ENCODE results near the gene FUT7. TPM values are rescaled to one million over a fixed set of nuclear protein-coding genes. Genes with fewer than 3 reads are reported as not detected.

FUT7 gene
- total RNA-seq, 1 experiment from 2014 or later, result not detected

GRCh38 chr9:137001857-137002645 is 29.8 kb downstream of the FUT7 start:
- no peaks in the 10 kb centered on the region for H3K4me1 ChIP-seq (ENCODE audit: insufficient read depth, low read length, poor library complexity, severe bottlenecking)
- ChIA-PET CTCF (interaction anchor here (1.2 kb wide), 1 partner anchor 34 kb away, joined by 3 read pairs; no protein-coding TSS in a partner anchor), POLR2A (ENCODE audit: low non-redundant PET) (no interaction called here)
- BruUV-seq (replicated peaks), result no TSS peak
- no peaks in the 10 kb centered on the region for H3K36me3 ChIP-seq (ENCODE audit: insufficient read depth, low read length, poor library complexity, severe bottlenecking)
- no peak overlapping the region for H3K27ac ChIP-seq (ENCODE audit: low read depth, low read length, poor library complexity, severe bottlenecking)
- no peaks in the 10 kb centered on the region for H3K27me3 ChIP-seq (replicated peaks; ENCODE audit: insufficient read depth, low read depth, low read length, poor library complexity)
- no peak for TF ChIP-seq EZH2 (IDR thresholded peaks at IDR 0.05; ENCODE audit: borderline replicate concordance, low read depth, low read length, poor library complexity, severe bottlenecking)
- no peaks in the 10 kb centered on the region for H3K9me3 ChIP-seq (ENCODE audit: low read depth, low read length, poor library complexity, severe bottlenecking)
- no peak for DNase-seq (ENCODE audit: low spot score)
- intact Hi-C loops (cut with micrococcal nuclease; ENCODE audit: unreplicated experiment), result no loop called here
- H3K4me3 ChIP-seq (ENCODE audit: low read depth, low read length, poor library complexity, severe bottlenecking), result no peak overlapping the region

GRCh38 chr9:137000177-137000930 is 31.5 kb downstream of the FUT7 start:
- DNase-seq (ENCODE audit: low spot score), result no peak
- H3K36me3 ChIP-seq (ENCODE audit: insufficient read depth, low read length, poor library complexity, severe bottlenecking), result no peaks in the 10 kb centered on the region

GRCh38 chr9:136997830-136998234 is 34.1 kb downstream of the FUT7 start:
- ChIA-PET POLR2A (ENCODE audit: low non-redundant PET) (no interaction called here), CTCF (no interaction called here)
- intact Hi-C loops (cut with micrococcal nuclease; ENCODE audit: unreplicated experiment), result no loop called here

More at GRCh38 chr9:137000177-137000930, 31.5 kb downstream of the FUT7 start:
- BruUV-seq (replicated peaks), result no TSS peak
- no peak overlapping the region for H3K4me3 ChIP-seq (ENCODE audit: low read depth, low read length, poor library complexity, severe bottlenecking)
- POLR2A ChIA-PET (ENCODE audit: low non-redundant PET), result no interaction called here
- no peaks in the 10 kb centered on the region for H3K9me3 ChIP-seq (ENCODE audit: low read depth, low read length, poor library complexity, severe bottlenecking)
- CTCF ChIA-PET, result no interaction called here
- H3K27ac ChIP-seq (ENCODE audit: low read depth, low read length, poor library complexity, severe bottlenecking), result no peak overlapping the region
- TF ChIP-seq CTCF (conservative IDR thresholded peaks at IDR 0.05; ENCODE audit: low read depth, low read length), result no peak
- TF ChIP-seq EZH2 (IDR thresholded peaks at IDR 0.05; ENCODE audit: borderline replicate concordance, low read depth, low read length, poor library complexity, severe bottlenecking), result no peak
- H3K4me1 ChIP-seq (ENCODE audit: insufficient read depth, low read length, poor library complexity, severe bottlenecking), result peaks cover 13% of the 10 kb centered on the region
- intact Hi-C loops (cut with micrococcal nuclease; ENCODE audit: unreplicated experiment), result no loop called here
- H3K27me3 ChIP-seq (replicated peaks; ENCODE audit: insufficient read depth, low read depth, low read length, poor library complexity), result no peaks in the 10 kb centered on the region

More at GRCh38 chr9:136997830-136998234, 34.1 kb downstream of the FUT7 start:
- Histone ChIP-seq H3K9me3 (ENCODE audit: low read depth, low read length, poor library complexity, severe bottlenecking) (no peaks in the 10 kb centered on the region), H3K4me1 (ENCODE audit: insufficient read depth, low read length, poor library complexity, severe bottlenecking) (peaks cover 26% of the 10 kb centered on the region), H3K27ac (ENCODE audit: low read depth, low read length, poor library complexity, severe bottlenecking) (no peak overlapping the region), H3K4me3 (ENCODE audit: low read depth, low read length, poor library complexity, severe bottlenecking) (no peak overlapping the region), H3K27me3 (replicated peaks; ENCODE audit: insufficient read depth, low read depth, low read length, poor library complexity) (no peaks in the 10 kb centered on the region), H3K36me3 (ENCODE audit: insufficient read depth, low read length, poor library complexity, severe bottlenecking) (peaks cover 7% of the 10 kb centered on the region)
- no TSS peak for BruUV-seq (replicated peaks)
- no peak for DNase-seq (ENCODE audit: low spot score)
- no peak for TF ChIP-seq CTCF (conservative IDR thresholded peaks at IDR 0.05; ENCODE audit: low read depth, low read length)
- TF ChIP-seq EZH2 (IDR thresholded peaks at IDR 0.05; ENCODE audit: borderline replicate concordance, low read depth, low read length, poor library complexity, severe bottlenecking), result no peak
